Astrocyte of the spinal cord (primary cell): Measurements from ENCODE around the gene BAIAP3.

ENCODE experiments used
- DNase-seq: peaks from one replicate; pipeline ENCODE4 v3.0.0; 2011; ENCODE audit warnings: low read depth, low spot score
- H3K4me3 ChIP-seq: 2 replicates; pipeline ENCODE4 v1.5.1; 2011; ENCODE audit warnings: low read depth, mild to moderate bottlenecking, low read length, moderate library complexity
- CTCF ChIP-seq: IDR thresholded peaks from 2 replicates; pipeline ENCODE4 v1.5.1; 2012; ENCODE audit warnings: low read depth, mild to moderate bottlenecking, low read length, inconsistent platforms
- in situ Hi-C: cut with HindIII; loops from 2 replicates; pipeline ENCODE4 v1.10.0; 2017; ENCODE audit warnings: low sequenced_read_pairs

Gene BAIAP3

GRCh38 chr16:1300664-1301476 is 32.6 kb upstream of the BAIAP3 start:
- DNase-seq: peak; percentile 10
- in situ Hi-C loops: no loop called here
- no peak overlapping the region for H3K4me3 ChIP-seq
- TF ChIP-seq CTCF: peak; percentile 88

- H3K4me3 ChIP-seq: no peak overlapping the region
- in situ Hi-C loops: no loop called here
- DNase-seq: no peak
- no peak for TF ChIP-seq CTCF
Observed at GRCh38 chr16:1301562-1301961, 31.9 kb upstream of the BAIAP3 start.

GRCh38 chr16:1305823-1306222 is 27.6 kb upstream of the BAIAP3 start:
- DNase-seq: no peak
- no peak for TF ChIP-seq CTCF
- in situ Hi-C loops: no loop called here
- H3K4me3 ChIP-seq: no peak overlapping the region

GRCh38 chr16:1306334-1306733 is 27.1 kb upstream of the BAIAP3 start:
- no peak overlapping the region for H3K4me3 ChIP-seq
- in situ Hi-C loops: no loop called here
- TF ChIP-seq CTCF: no peak
- DNase-seq: no peak

- DNase-seq: peak; percentile 38
- peak overlapping the region; percentile 60 for H3K4me3 ChIP-seq
- in situ Hi-C loops: no loop called here
- no peak for TF ChIP-seq CTCF
Observed at GRCh38 chr16:1308036-1308976, 25.1 kb upstream of the BAIAP3 start.

GRCh38 chr16:1308977-1309885 is 24.2 kb upstream of the BAIAP3 start, which contains the start of gene UBE2I:
Gene UBE2I, plus strand, starts transcription at chr16:1309636. Its CDS starts 4,395 bp downstream, at chr16:1314031.
- TF ChIP-seq CTCF: no peak
- peak within 1 kb of the TSS; percentile 81 for H3K4me3 ChIP-seq
- peak; percentile 99 for DNase-seq
- in situ Hi-C loops: no loop called here
